ENCODE data around the gene TAAR1. TPM values are rescaled to one million over a fixed set of nuclear protein-coding genes. Genes with fewer than 3 reads are reported as not detected.

The TAAR1 gene
- total RNA-seq, 4 donors from 2014 or later: not detected

DNA sequence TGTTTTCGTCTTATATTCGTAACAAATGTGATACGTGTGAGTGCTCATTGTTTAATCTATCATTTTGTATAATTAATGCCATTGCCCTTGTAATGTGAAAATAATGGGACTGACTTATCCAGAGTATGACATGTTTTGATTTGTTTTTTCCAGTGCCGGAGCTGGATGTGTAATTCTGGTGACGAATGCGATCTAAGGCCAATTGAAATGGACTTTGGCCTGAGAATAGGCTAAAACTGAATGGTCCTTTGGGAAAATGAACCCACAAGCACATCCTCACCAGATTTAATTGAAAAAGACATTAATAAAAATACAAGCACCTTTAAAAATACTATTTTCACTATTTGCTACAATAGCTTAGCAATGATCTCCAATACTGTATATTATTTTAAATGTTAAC lies 62.8 kb downstream of the TAAR1 start:
- H3K9me3 ChIP-seq: no peaks in the 10 kb centered on the region
- H3K4me1 ChIP-seq: no peaks in the 10 kb centered on the region
- no peak for DNase-seq (ENCODE audit: low spot score in 2 of 2)
- TF ChIP-seq EP300 (IDR thresholded peaks at IDR 0.05): no peak
- TF ChIP-seq, protein P1, sequence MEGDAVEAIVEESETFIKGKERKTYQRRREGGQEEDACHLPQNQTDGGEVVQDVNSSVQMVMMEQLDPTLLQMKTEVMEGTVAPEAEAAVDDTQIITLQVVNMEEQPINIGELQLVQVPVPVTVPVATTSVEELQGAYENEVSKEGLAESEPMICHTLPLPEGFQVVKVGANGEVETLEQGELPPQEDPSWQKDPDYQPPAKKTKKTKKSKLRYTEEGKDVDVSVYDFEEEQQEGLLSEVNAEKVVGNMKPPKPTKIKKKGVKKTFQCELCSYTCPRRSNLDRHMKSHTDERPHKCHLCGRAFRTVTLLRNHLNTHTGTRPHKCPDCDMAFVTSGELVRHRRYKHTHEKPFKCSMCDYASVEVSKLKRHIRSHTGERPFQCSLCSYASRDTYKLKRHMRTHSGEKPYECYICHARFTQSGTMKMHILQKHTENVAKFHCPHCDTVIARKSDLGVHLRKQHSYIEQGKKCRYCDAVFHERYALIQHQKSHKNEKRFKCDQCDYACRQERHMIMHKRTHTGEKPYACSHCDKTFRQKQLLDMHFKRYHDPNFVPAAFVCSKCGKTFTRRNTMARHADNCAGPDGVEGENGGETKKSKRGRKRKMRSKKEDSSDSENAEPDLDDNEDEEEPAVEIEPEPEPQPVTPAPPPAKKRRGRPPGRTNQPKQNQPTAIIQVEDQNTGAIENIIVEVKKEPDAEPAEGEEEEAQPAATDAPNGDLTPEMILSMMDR (IDR thresholded peaks at IDR 0.05): no peak
- no peak for TF ChIP-seq POLR2A (IDR thresholded peaks at IDR 0.05)
- H3K4me3 ChIP-seq: no peak overlapping the region
- no peaks in the 10 kb centered on the region for H3K36me3 ChIP-seq
- no peaks in the 10 kb centered on the region for H3K27me3 ChIP-seq
- 66 to 76% methylated on average over 6 of the region's 6 CpGs for WGBS, 2 donors
- H3K27ac ChIP-seq: no peak overlapping the region

Other genes starting within 250 kb of the TAAR1 start
- 10 to 100 TPM; 53.4 to 92.0 (median 65.6) TPM for gene STX7, start 146.1 kb downstream of the TAAR1 start, total RNA-seq
- not detected for gene TAAR9, start 120.9 kb downstream of the TAAR1 start, total RNA-seq
- not detected for gene TAAR8, start 106.5 kb downstream of the TAAR1 start, total RNA-seq
- not detected for gene TAAR6, start 88.9 kb downstream of the TAAR1 start, total RNA-seq
- not detected for gene TAAR5, start 69.4 kb downstream of the TAAR1 start, total RNA-seq
- gene TAAR2, start 34.9 kb downstream of the TAAR1 start, total RNA-seq: not detected
- 1 to 10 TPM in 2 of 4 donors, under 1 TPM in 1, not detected in 1; 0.84 to 1.5 (median 1.4) TPM for gene VNN1, start 54.9 kb upstream of the TAAR1 start, total RNA-seq
- 1 to 10 TPM in 3 of 4 donors, under 1 TPM in 1; 0.44 to 4.9 (median 2.0) TPM for gene VNN2, start 98.7 kb upstream of the TAAR1 start, total RNA-seq
- 10 to 100 TPM in 1 of 4 donors, 1 to 10 TPM in 3; 3.9 to 12.3 (median 6.6) TPM for gene SLC18B1, start 139.5 kb upstream of the TAAR1 start, total RNA-seq
- 1,000 to 10,000 TPM in 3 of 4 donors, 100 to 1,000 TPM in 1; 884 to 1,671 (median 1,500) TPM for gene RPS12, start 155.4 kb upstream of the TAAR1 start, total RNA-seq

Data from tibial nerve (tissue), 4 donors.